Neural cell (in vitro differentiated cells): Measurements from ENCODE around the gene RANBP9. TPM values are rescaled to one million over a fixed set of nuclear protein-coding genes. Genes with fewer than 3 reads are reported as not detected.

Experiments used
- H2AFZ ChIP-seq: fragments of 200-600, 300-800 bp; sonication (generic), shearing (Covaris generic); 2 replicates; pipeline ENCODE4 v1.6.0; 2014; ENCODE audit warnings: low read depth, mild to moderate bottlenecking, antibody characterized with exemption, low read length, moderate library complexity
- H3F3A ChIP-seq: fragments of 200-600 bp; shearing (Covaris generic); 2 replicates; pipeline ENCODE4 v1.6.1; 2016; ENCODE audit warnings: mild to moderate bottlenecking, moderate library complexity, mixed read lengths, antibody characterized with exemption, low read length; ENCODE audit not compliant: insufficient read depth, poor library complexity, severe bottlenecking
- H3K27ac ChIP-seq: fragments of 200-600, 300-800 bp; sonication (generic), shearing (Covaris generic); 2 replicates; pipeline ENCODE4 v1.5.1; 2014; ENCODE audit warnings: mild to moderate bottlenecking, low read length, moderate library complexity
- H3K27me3 ChIP-seq: fragments of 300-800, 200-600 bp; sonication (generic), shearing (Covaris generic); 2 replicates; pipeline ENCODE4 v1.6.0; 2014; ENCODE audit warnings: mild to moderate bottlenecking, low read depth, low read length, moderate library complexity; ENCODE audit not compliant: insufficient read depth
- H3K36me3 ChIP-seq: fragments of 300-800, 200-600 bp; sonication (generic), shearing (Covaris generic); 2 replicates; pipeline ENCODE4 v1.5.1; 2014; ENCODE audit warnings: mild to moderate bottlenecking, antibody characterized with exemption, low read length, moderate library complexity; ENCODE audit not compliant: insufficient read depth
- H3K4me2 ChIP-seq: fragments of 300-800, 200-600 bp; sonication (generic), shearing (Covaris generic); 2 replicates; pipeline ENCODE4 v1.6.0; 2014; ENCODE audit warnings: mild to moderate bottlenecking, low read length
- H3K4me3 ChIP-seq: fragments of 300-800, 200-600 bp; sonication (generic), shearing (Covaris generic); 2 replicates; pipeline ENCODE4 v1.5.1; 2014; ENCODE audit warnings: mild to moderate bottlenecking, low read length, moderate library complexity
- H3K79me2 ChIP-seq: fragments of 200-600 bp; shearing (Covaris generic); replicated peaks from 2 replicates; pipeline ENCODE4 v1.6.0; 2014; ENCODE audit warnings: mild to moderate bottlenecking, low read length, moderate library complexity; ENCODE audit not compliant: insufficient read depth
- H3K9ac ChIP-seq: fragments of 300-800, 200-600 bp; sonication (generic), shearing (Covaris generic); 2 replicates; pipeline ENCODE4 v1.6.1; 2016; ENCODE audit warnings: mild to moderate bottlenecking, low read length, mixed read lengths
- H3K9me2 ChIP-seq: fragments of 200-600 bp; shearing (Covaris generic); 2 replicates; pipeline ENCODE4 v1.6.1; 2016; ENCODE audit warnings: mild to moderate bottlenecking, low read length, mixed read lengths; ENCODE audit not compliant: insufficient read depth
- H3K9me3 ChIP-seq: fragments of 200-600, 300-800 bp; sonication (generic), shearing (Covaris generic); 2 replicates; pipeline ENCODE4 v1.6.1; 2016; ENCODE audit warnings: mild to moderate bottlenecking, mixed run types, low read length, moderate library complexity, mixed read lengths
- H4K20me1 ChIP-seq: fragments of 200-600 bp; shearing (Covaris generic); 2 replicates; pipeline ENCODE4 v1.6.1; 2016; ENCODE audit warnings: mild to moderate bottlenecking, mixed run types; ENCODE audit not compliant: insufficient read depth
- CTCF ChIP-seq: fragments of 450-650 bp; IDR thresholded peaks from 2 replicates; pipeline ENCODE4 v1.5.1; 2014; ENCODE audit warnings: antibody characterized with exemption, mild to moderate bottlenecking, moderate library complexity; ENCODE audit not compliant: poor library complexity, severe bottlenecking
- EP300 ChIP-seq: fragments of 450-650 bp; conservative IDR thresholded peaks from 2 replicates; pipeline ENCODE4 v1.6.1; 2014; ENCODE audit warnings: antibody characterized with exemption, mild to moderate bottlenecking, moderate library complexity; ENCODE audit not compliant: poor library complexity, severe bottlenecking
- EZH2 ChIP-seq: fragments of 200-600, 300-800 bp; shearing (Covaris generic), sonication (generic); IDR thresholded peaks from 2 replicates; pipeline ENCODE4 v1.6.1; 2014; ENCODE audit warnings: antibody characterized with exemption, low read length, borderline replicate concordance, mild to moderate bottlenecking; ENCODE audit not compliant: insufficient read depth, poor library complexity, severe bottlenecking
- MXI1 ChIP-seq: fragments of 450-650 bp; conservative IDR thresholded peaks from 2 replicates; pipeline ENCODE4 v1.6.1; 2014; ENCODE audit warnings: antibody characterized with exemption, mild to moderate bottlenecking; ENCODE audit not compliant: poor library complexity, severe bottlenecking
- POLR2AphosphoS5 ChIP-seq: IDR thresholded peaks from 2 replicates; pipeline ENCODE4 v1.6.1; 2012
- RAD21 ChIP-seq: fragments of 450-650 bp; conservative IDR thresholded peaks from 2 replicates; pipeline ENCODE4 v1.6.1; 2014; ENCODE audit warnings: antibody characterized with exemption, mild to moderate bottlenecking, moderate library complexity
- REST ChIP-seq: IDR thresholded peaks from 2 replicates; pipeline ENCODE4 v1.6.1; 2012; ENCODE audit warnings: borderline replicate concordance
- SMC3 ChIP-seq: fragments of 450-650 bp; conservative IDR thresholded peaks from 2 replicates; pipeline ENCODE4 v1.6.1; 2014; ENCODE audit warnings: antibody characterized with exemption, mild to moderate bottlenecking, moderate library complexity; ENCODE audit not compliant: poor library complexity
- TAF1 ChIP-seq: IDR thresholded peaks from 2 replicates; pipeline ENCODE4 v1.6.1; 2012; ENCODE audit warnings: low read depth
- polyA plus RNA-seq: library from polyadenylated mRNA; depleted of rRNA; stranded (reverse); fragments of >200 nt; gene quantifications from 2 replicates; pipeline ENCODE4 v1.2.3, GENCODE V29; 2014

The RANBP9 gene
- polyA plus RNA-seq, 1 donor from 2014 or later: 52.2 TPM

- Histone ChIP-seq H3K9me2 (no peaks in the 10 kb centered on the region), H3K4me3 (no peak overlapping the region), H3K36me3 (no peaks in the 10 kb centered on the region), H3K79me2 (no peaks in the 10 kb centered on the region), H3K4me2 (no peak overlapping the region), H3K9ac (no peak overlapping the region), H3K27ac (no peak overlapping the region), H4K20me1 (no peaks in the 10 kb centered on the region), H2AFZ (no peak overlapping the region), H3K27me3 (no peaks in the 10 kb centered on the region), H3F3A (no peaks in the 10 kb centered on the region), H3K9me3 (no peaks in the 10 kb centered on the region)
- TF ChIP-seq MXI1 (no peak), EZH2 (no peak), SMC3 (no peak), RAD21 (no peak), TAF1 (no peak), REST (no peak), POLR2AphosphoS5 (no peak), EP300 (no peak), CTCF (no peak)
Measured at GRCh38 chr6:13649393-13649792, 62.2 kb downstream of the RANBP9 start.

- no peak overlapping the region for H3K4me2 ChIP-seq
- H4K20me1 ChIP-seq: no peaks in the 10 kb centered on the region
- no peaks in the 10 kb centered on the region for H3K27me3 ChIP-seq
- no peak overlapping the region for H3K27ac ChIP-seq
- H3K79me2 ChIP-seq: no peaks in the 10 kb centered on the region
- no peak overlapping the region for H3K4me3 ChIP-seq
- H3K9ac ChIP-seq: no peak overlapping the region
- no peaks in the 10 kb centered on the region for H3K9me2 ChIP-seq
- no peaks in the 10 kb centered on the region for H3K36me3 ChIP-seq
- no peaks in the 10 kb centered on the region for H3K9me3 ChIP-seq
- TF ChIP-seq EZH2 (no peak), REST (no peak), POLR2AphosphoS5 (no peak), SMC3 (no peak), CTCF (no peak), MXI1 (no peak), RAD21 (no peak), TAF1 (no peak), EP300 (no peak)
- H3F3A ChIP-seq: no peaks in the 10 kb centered on the region
- no peak overlapping the region for H2AFZ ChIP-seq
Measured at GRCh38 chr6:13648850-13649249, 62.8 kb downstream of the RANBP9 start.
